GM21717 (cell line): ENCODE results near the gene MAGEA9B.
"Not testable (repeated sequence)": the region's sequence is repeated elsewhere in the genome, so short reads cannot be mapped to it uniquely, and the experiment has no call there.

Experiments
- ATAC-seq: cut with Tn5 transposase; IDR thresholded peaks from one replicate; pipeline ENCODE4 v1.9.1; 2021; ENCODE audit warnings: mild to moderate bottlenecking, moderate library complexity; ENCODE audit not compliant: unreplicated experiment

MAGEA9B gene

GRCh38 chrX:149587359-149587758 lies at the start of gene MAGEA9B:
Gene MAGEA9B (minus strand): TSS chrX:149587459. CDS start chrX:149583179, 4,280 bp downstream.
- not testable (repeated sequence) for ATAC-seq

GRCh38 chrX:149633511-149633910 lies 46.3 kb upstream of the MAGEA9B start:
- no peak for ATAC-seq

- peak; percentile 88 for ATAC-seq
Observed at GRCh38 chrX:149631234-149632165, 44.2 kb upstream of the MAGEA9B start, which contains the start of gene TMEM185A. Gene TMEM185A (minus strand): TSS chrX:149631792. CDS start chrX:149631580, 212 bp downstream.

- no peak for ATAC-seq
Observed at GRCh38 chrX:149630681-149631233, 43.5 kb upstream of the MAGEA9B start.

- ATAC-seq, result no peak
Observed at GRCh38 chrX:149629730-149630387, 42.6 kb upstream of the MAGEA9B start.

- ATAC-seq, result no peak
Observed at GRCh38 chrX:149628768-149629167, 41.5 kb upstream of the MAGEA9B start.

GRCh38 chrX:149628280-149628679 lies 41.0 kb upstream of the MAGEA9B start:
- no peak for ATAC-seq

GRCh38 chrX:149626829-149627228 lies 39.6 kb upstream of the MAGEA9B start:
- not testable (repeated sequence) for ATAC-seq

- not testable (repeated sequence) for ATAC-seq
Observed at GRCh38 chrX:149619662-149620061, 32.4 kb upstream of the MAGEA9B start.

GRCh38 chrX:149618871-149619270 lies 31.6 kb upstream of the MAGEA9B start:
- ATAC-seq, result no peak

- ATAC-seq, result no peak
Observed at GRCh38 chrX:149611623-149612175, 24.4 kb upstream of the MAGEA9B start.

- no peak for ATAC-seq
Observed at GRCh38 chrX:149610511-149610910, 23.3 kb upstream of the MAGEA9B start.

- ATAC-seq, result no peak
Observed at GRCh38 chrX:149607699-149608098, 20.4 kb upstream of the MAGEA9B start.

- not testable (repeated sequence) for ATAC-seq
Observed at GRCh38 chrX:149605248-149605885, 18.1 kb upstream of the MAGEA9B start.

- ATAC-seq, result not testable (repeated sequence)
Observed at GRCh38 chrX:149598603-149599002, 11.3 kb upstream of the MAGEA9B start.

GRCh38 chrX:149595943-149596342 lies 8.7 kb upstream of the MAGEA9B start:
- ATAC-seq, result not testable (repeated sequence)

- not testable (repeated sequence) for ATAC-seq
Observed at GRCh38 chrX:149595214-149595613, 8.0 kb upstream of the MAGEA9B start, which contains the start of gene HSFX2. Gene HSFX2 (minus strand): TSS chrX:149595314. CDS start chrX:149594700, 614 bp downstream.

GRCh38 chrX:149590993-149591392 lies 3.7 kb upstream of the MAGEA9B start:
- not testable (repeated sequence) for ATAC-seq

GRCh38 chrX:149585631-149586030 lies 1.6 kb downstream of the MAGEA9B start:
- not testable (repeated sequence) for ATAC-seq

- peak; percentile 100 for ATAC-seq
Observed at GRCh38 chrX:149573456-149573855, 13.8 kb downstream of the MAGEA9B start.
